HG03457 (cell line): Measurements from ENCODE around the gene CD96.

Experiments
- ATAC-seq: cut with Tn5 transposase; IDR thresholded peaks from one replicate; pipeline ENCODE4 v1.9.1; 2021; ENCODE audit warnings: moderate number of reproducible peaks; ENCODE audit not compliant: unreplicated experiment

The CD96 gene

DNA sequence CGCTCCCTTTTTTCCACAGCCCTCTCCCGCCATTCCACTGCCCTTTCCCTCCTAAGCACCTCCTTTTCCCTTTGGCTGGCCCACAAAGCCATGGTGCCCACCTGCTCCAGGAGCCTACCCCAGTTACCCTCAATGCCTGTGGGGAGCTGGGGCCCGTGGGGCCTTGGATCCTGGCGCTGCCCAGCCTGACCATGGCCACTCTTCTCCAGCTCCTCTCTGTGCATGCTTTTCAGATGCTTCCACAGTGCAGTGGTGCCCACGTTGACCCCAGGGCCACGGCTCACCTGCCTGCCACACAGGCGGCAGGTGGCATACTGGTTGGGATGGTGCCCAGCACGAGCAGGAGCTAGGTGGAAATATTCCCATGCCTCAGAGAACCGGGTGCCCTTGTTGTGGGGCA lies 51.7 kb downstream of the CD96 start:
- ATAC-seq: no peak

DNA sequence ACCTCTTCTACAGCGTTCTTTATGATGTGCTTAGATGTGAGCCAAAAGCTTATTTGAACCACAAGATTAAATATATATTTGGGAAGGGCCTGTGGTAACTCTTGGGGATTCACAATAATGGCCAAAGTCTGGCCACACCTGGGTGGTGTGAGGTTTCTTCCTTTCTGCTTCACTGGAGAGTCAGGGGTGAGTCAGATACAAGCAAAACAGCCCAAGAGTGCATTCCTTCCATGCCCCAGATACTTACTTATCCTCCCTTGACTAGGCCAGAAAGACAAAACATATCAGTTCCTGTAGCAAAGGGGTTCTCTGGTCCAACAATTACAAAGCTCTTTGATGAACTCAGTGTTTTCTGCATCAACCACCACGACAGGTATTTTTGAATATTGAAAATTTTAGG lies 52.2 kb downstream of the CD96 start:
- ATAC-seq: peak; percentile 62

DNA sequence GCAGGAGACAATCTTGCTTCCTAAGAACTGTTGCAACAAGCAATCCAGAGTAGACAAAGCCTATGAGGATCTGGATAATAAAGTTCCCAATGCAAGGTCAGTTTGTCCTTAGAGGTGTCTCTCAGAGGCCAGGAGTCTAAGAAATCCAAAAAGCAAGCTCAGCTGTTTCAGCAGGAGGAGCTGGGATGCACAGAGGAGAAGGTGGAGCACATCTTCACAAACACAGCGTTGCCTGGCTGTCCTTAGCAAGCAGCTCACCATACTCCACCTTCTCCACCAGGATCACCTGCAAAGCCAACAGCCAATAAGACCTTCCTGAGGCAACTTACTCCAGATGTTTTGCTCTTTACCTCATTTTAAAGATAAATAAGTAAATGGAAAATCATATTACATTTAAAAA lies 52.8 kb downstream of the CD96 start:
- ATAC-seq: no peak

DNA sequence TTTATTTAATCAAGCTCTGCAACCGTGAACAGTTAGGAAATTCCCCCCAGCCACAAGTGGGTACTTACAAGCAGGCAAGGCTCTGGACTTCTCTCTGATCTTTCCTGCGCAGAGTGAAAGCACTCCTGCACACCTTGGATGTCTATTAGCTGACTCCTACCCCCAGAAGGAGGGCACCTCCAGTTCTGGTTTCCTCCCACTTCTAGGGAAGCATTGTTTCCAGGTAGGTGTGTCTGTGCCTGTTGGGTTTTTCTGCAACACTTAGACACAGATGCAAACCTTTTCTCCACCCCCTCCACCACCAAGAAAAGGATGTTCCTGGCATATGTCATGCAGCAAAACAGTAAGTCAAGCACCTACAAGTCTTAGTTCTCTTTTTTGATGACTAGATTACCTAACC lies 53.2 kb downstream of the CD96 start, which contains the start of gene ZBED2:
TSS of gene ZBED2 (minus strand) at position 115 of the 400 bp plus-strand sequence. CDS start 1,145 bp downstream, outside the sequence.
- peak; percentile 43 for ATAC-seq

DNA sequence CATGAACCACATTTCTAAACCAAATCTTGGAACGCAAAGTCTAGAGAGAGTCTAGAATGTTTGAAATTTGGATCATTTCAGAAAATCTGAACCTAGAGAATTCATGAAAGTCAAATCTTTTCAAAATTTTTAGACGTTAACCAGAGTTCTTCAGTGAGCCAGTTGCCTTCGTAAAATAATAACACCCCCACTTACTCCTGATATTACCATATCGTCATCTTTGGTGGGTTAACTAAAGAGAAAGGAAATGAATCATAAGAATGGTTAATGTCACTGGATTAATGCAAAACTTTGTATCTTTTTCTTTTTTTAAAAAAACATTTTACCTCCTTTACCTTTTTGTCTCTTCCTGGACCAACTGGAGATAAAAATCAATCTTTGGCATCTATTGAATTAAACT lies 54.3 kb downstream of the CD96 start:
- ATAC-seq: no peak

DNA sequence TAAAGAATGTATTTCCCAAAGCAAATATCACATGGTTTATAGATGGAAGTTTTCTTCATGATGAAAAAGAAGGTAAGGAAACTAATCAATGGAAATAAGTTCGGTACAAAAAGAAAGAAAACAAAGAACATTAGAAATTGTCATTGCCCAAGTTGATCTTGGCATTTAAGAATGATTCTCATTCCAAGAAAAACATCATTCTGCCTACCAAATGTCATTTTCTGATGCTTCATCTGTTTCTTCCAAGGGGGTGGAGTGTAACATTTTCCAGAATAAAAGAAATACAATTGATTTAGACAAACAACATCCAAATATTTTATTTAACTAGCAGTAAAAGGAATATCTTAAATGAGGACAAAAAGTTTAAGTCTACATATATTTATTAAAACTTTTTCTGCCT lies 56.1 kb downstream of the CD96 start:
- ATAC-seq: no peak

DNA sequence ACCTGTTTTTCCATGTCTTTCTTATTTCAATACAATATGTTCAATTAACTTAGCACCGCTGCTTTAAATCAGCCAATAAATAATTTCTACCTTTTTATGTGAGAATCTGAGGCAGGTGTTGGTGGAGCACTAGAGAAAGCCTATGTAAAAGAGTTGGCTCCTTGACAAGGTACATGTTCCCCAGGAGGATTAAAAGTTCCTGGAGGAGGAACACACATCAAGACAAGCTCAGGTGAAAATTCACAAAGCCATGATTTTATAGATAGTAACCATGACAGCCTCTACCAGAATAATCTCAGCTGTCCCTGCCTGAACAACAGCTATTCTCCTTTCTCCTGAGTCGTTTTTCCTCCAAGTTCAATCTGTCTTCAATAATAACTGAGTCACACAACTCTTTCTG lies 56.6 kb downstream of the CD96 start:
- no peak for ATAC-seq

DNA sequence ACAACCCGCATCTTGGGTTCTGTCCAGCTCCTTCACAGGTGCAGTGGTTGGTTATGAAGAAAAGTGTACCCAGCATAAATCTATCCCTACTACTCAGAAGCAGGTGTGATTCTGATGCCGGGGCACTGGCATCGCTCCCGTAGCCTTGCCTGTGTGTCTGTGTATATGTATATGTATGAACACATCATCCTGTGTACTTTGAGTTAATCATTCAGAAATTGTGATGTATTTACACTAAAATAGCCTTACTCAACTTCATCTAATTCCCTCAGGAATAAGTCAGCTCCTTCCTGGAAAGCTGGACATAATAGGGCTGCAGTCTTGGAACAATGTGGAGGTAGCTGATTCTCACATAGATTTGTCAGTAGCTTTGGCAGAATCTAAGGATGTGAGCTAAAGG lies 59.8 kb downstream of the CD96 start:
- ATAC-seq: no peak

DNA sequence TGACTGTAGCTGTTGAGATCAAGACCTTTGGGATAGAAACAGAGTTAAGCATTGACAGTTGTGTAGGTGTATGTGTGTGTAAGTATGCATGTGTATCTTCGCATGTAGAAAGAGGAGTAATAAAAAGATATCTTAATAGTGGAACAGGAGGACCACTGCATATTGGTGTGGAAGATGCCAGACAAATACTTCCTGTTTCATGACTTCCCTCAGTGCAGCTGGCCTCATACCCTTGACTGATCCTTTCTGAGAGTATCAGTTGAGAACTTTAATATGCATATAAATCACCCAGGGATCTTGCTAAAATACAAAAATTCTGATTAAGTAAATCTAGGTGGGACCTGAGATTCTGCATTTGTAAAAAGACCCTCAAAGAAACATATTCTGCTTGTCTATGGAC lies 61.7 kb downstream of the CD96 start:
- no peak for ATAC-seq

DNA sequence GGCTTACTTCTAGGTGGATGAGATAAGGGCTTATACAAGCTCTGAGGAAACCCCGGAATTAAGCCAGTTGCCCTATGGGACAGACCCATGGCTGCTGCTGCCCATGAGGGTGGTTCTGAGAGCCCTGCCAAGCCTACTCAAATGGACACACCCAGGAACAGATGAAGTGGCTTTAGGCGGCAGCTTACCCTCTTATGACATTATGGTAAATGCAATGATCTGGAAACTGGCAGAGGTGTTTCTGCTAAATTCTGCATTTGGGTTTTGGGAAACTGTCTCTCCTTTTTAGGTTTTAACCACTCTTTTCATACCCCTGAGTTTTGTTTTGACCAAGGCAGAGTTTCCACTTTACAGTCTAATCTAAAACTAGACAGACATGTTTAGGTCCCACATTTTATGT lies 62.1 kb downstream of the CD96 start:
- no peak for ATAC-seq

DNA sequence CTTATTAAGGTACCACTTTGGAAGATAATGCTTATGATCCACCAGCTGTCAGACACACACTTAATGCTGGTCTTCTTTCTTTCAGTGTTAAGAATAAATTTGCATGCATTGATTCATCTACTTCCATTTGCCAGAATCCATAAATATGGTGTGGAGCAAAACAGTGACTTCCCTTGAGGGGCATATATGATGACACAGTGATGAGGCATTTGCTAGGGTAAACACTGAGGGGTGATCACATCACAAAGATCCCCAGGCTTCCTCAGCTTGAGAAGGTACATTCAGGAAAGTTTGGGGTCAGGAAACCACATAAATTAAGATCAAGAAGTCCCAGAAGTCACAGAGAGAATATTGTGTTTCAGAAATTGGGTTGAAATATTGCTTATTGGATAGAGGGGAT lies 63.0 kb downstream of the CD96 start:
- ATAC-seq: no peak

DNA sequence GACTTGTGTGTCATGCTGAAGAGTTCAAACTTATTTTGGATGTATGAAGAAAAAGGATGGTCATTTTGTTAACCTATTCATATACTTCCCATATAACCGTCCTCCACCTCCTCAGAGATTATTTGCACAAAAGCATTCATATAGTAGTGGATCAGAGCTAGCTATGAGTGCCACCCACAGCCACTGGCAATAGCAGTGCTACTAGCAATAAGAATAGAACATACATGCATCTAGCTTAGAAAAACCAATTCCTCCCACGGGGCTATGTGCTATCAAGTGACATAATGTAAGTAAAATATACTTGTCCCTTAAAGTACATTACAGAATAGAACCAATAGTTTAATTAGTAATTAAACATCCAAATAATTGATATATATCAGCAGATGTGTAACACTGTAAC lies 63.5 kb downstream of the CD96 start:
- ATAC-seq: no peak

DNA sequence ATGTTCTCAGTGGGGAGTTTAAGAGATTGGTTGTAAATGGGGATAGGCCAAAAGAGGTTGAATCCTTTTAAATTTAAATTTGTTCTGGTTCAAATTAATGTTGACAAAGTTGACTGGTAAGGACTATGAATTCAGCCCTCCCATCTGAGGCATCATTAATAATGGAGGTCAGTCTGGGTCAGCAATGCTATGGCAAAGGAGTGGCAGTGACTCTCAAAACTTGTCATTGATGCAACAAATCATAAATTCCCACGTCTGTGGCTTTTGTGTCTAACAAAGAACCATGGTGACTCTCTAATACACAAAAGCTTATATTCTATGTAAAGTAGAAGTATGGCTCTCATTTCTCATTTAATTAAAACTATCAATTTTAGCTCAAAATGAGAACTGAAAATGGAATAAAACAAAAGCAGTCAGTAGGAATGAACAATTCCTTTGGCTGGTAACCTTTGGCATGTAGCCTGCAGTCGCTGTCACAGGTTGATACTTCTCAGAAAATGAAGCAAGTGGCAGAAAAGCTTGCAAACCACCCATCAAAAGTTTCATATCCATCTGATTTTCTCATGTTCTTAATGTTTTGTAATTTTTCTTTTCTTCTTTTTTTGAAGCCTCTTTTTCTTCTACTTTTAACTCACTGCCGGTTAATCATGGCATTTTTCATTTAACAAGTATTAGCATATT lies 65.4 kb downstream of the CD96 start:
- ATAC-seq: no peak

DNA sequence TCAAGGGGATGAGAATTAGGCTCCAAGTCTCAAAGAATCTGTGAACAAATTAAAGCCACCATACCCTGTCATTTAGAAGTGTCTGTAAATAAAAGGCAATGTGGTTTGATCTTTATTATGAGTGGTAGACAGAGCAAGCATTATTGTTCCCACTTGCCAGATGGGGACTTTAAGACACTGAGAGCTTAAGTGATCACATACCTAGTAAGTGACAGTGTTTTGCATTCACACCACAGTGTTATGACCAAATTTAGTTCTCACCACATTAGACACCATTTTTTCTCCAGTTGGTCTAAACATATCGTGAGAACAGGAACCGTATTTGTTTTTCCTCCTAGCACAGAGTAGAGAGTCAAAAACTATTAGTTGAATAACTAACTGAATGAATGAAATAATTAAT lies 66.4 kb downstream of the CD96 start:
- no peak for ATAC-seq

DNA sequence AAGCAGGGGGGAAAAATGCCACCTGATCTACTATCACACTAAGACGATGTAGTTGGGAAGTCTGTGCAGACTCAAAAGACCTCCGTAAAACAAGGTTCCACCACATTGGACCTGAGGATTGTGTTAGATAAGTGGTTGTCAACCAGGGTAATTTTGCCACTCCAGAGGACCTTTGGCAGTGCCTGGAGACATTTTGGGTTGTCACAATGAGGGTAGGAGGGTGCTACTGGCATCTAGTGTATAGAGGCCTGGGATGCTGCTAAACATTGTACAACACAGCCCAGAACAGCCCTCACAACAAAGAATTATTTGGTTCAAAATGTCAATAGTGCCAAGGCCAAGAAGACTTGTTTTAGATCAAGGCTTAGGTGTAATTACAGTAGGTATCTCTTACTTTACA lies 67.7 kb downstream of the CD96 start:
- no peak for ATAC-seq

DNA sequence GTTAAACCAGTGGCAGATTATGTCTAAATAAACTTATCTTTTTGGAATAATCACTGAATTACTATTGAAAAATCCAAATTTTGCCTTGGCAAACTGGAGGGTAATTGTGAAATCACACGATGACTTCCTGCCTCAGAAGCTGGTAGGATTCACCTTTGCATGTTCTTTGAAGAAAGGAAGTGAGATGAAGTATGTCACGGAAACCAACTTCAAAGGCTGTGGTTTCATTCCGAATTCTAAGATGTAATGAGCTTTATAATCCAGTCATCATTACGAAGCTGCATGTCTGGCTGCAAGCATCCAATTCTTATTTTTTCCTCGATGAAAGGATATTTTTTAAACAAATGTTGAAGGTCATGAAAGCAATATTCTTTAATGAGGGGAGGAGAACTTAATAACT lies 68.2 kb downstream of the CD96 start:
- ATAC-seq: peak; percentile 87

DNA sequence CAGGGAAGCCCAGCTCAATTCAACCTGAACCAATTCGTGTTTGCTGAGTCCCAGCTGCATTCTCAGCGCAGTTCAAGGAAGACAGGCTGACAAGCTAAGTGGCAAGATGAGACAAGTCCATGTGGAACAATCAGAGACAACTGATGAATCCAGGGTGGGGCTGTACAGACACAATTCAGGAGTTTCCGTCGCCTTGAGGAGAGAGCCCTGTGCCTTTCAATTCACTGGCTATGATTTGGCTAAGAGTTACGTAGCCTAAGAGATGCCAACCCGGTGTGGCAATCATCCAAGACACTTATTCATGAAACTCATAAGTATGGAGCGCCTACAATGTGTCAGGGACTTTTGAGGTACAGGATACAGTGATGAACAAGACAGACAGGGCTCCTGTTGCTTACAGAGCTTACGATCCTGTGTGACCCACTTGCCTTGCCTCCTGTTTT lies 68.6 kb downstream of the CD96 start:
- peak; percentile 22 for ATAC-seq

DNA sequence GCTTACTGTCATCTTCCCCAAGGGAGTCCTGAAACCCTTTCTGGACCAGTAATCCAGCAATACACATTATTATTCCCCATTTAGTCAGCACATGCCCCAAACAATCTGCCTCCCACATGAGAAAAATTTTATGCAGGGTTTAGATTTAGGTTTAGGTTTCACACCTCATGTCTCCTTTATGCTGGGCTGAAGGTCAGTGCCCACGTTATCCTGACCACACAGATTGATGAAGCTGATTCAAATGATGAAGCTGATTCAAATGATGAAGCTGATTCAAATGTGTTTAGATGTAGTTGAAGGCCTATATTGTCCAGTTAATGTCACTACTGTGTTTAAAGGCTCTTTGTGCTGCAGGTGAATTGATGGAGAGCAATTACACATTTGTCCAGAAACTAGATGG lies 71.3 kb downstream of the CD96 start:
- ATAC-seq: no peak

DNA sequence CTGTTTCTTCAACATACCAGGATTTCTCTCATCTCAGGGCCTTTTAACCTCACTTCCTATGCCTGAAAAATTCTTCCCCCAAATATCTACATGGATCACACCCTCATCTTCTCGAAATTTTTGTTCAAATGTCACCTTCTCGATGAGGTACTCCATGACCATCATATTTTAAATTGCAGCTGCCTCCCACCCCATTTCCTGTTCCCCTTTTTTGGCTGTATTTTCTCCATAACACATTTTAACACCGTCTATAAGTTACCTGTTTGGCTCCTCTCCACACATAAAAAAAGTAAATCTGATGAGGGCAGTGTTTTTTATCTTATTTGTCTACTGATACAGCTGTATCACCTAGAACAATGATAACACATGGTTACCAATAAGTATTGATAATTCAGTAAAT lies 73.9 kb downstream of the CD96 start:
- no peak for ATAC-seq

DNA sequence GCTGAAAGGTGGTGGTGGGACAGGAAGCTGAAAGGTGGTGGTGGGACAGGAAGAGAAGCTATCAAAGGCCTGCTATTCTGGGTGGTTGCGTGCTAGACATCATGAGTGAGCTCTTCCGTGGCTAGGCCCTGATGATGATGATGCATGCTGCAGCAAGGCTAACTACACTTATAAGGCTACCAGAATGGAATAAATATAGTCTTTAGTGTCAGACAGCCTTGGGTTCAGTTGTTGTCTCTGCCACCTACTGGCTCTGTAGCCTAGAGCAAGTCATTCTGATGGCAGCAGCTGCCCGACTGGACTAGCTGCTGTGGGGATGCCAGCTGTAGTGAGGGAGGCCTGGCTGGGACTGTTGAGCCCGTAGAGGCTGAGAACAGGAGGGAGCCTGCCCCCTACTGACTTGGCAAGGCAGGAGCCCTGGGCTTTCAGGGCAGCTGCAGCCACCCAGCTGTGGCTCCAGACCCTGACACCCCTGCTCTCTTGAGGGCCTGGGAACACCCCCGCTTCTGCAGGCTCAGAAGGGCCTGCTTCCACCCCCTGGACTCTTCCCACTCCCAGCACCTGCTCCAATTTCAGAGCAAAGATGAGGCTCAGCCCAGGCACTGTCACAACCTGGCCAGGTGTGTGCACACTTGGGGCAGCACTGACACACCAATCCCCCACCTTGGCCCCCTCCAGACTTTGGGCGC lies 74.6 kb downstream of the CD96 start:
- ATAC-seq: peak; percentile 78

DNA sequence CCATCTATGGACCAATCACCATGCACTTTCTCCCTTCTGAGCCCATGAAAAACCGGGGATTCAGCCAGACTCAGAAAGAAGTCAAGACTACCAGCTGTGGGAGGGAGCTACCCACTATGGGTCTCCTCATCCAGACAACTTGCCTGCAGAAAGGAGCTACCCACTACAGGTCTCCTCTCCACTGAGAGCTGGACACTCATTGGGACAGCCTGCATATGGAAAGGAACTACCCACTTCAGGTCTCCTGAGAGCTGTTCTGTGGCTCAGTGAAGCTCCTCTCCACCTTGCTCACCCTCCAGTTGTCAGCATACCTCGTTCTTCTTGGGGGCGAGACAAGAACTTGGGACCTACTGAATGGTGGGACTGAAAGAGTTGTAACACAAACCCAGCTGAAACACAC lies 75.4 kb downstream of the CD96 start:
- ATAC-seq: no peak

DNA sequence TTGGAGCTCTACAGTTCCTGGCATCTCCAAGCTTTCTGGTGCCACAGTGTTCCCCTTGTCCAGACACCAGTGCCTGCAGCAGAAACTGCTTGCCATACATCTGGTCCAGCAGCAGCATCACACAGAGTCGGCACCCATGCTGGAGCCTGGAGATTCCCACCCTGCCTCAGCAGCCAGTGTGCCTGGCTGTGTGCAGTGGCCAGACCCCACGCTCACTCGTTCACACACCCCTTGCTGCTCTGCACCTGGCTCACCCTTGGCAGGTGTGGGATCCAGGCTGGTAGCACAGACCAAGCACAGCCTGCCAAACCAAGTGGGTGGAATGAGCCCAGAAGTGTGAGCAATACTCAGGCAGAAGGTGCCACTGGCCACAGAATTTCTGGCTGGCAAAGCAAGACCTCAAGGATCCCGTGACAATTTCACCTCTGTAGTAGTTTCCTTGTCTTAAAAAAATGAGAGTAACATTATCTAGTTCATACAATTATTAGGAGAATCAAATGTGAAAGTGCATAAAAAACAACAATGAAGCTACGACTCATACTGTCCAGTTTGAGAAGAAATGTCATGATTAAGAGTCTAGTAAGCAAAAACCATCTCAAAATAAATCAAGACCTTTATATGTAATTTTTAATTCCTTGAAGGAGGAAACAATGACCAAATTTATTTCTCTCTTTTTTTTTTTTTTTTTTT lies 76.1 kb downstream of the CD96 start:
- no peak for ATAC-seq
